NCI-H2227 (cell line): ENCODE measurements around the gene BCL6B.
"Not testable (repeated sequence)": the region's sequence is repeated elsewhere in the genome, so short reads cannot be mapped to it uniquely, and the experiment has no call there.

ENCODE experiments used
- DNase-seq: peaks from one replicate; lab custom pipeline; 2025; ENCODE audit not compliant: unreplicated experiment; lab: John Stamatoyannopoulos, UW

The BCL6B gene, protein sequence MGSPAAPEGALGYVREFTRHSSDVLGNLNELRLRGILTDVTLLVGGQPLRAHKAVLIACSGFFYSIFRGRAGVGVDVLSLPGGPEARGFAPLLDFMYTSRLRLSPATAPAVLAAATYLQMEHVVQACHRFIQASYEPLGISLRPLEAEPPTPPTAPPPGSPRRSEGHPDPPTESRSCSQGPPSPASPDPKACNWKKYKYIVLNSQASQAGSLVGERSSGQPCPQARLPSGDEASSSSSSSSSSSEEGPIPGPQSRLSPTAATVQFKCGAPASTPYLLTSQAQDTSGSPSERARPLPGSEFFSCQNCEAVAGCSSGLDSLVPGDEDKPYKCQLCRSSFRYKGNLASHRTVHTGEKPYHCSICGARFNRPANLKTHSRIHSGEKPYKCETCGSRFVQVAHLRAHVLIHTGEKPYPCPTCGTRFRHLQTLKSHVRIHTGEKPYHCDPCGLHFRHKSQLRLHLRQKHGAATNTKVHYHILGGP

DNA sequence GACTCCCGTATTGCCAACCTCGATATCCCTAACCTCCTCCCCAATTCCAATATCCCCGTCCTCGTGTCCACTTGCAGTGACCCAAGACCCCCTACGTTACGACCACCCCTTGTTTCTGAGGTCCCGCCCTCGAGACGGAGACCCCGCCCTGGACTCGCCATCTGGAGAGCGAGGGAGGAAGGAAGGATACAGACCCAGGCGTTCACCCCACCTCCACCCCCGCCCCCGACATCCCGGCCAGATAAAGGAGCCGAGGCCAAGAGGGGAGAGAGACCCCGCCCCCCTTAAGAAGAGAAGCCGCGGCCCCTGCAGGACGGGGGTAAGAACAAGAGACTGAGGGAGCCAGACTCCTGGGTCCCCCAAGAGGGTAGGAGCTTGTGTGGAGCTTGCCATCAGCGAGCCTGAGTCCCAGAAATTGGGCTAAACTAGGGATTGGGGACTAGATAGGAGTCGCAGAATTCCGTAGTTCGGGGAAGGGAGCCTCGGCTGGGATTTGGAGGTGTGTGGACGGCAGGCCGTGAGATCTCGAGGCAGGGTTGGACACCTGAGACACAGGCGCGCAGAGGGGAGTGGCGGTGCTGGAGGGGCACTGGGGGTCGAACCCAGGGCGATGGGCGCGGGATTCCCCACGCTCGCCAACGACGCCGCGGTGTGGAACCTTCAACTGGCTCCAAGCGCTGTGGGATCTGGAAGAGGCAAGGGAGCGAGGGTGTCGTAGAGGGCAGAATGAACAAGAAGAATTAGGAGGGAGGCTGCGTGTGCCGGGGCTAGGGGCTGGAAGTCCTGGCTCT, at the start of gene BCL6B:
BCL6B (plus strand) TSS at position 270 of the 791 bp plus-strand sequence. CDS start 622 bp downstream, outside the sequence.
- no peak for DNase-seq

GRCh38 chr17:6979440-6979839, 43.4 kb upstream of the BCL6B start:
- DNase-seq, result not testable (repeated sequence)

- no peak for DNase-seq
These were observed 41.4 kb upstream of the BCL6B start for GRCh38 chr17:6981426-6981825.

- no peak for DNase-seq
These were observed 37.6 kb upstream of the BCL6B start for GRCh38 chr17:6985266-6985665.

- no peak for DNase-seq
These were observed 36.2 kb upstream of the BCL6B start for GRCh38 chr17:6986676-6987075.

- no peak for DNase-seq
These were observed 33.1 kb upstream of the BCL6B start for GRCh38 chr17:6989779-6990178.

GRCh38 chr17:6993613-6994056, 29.2 kb upstream of the BCL6B start:
- DNase-seq, result not testable (repeated sequence)

DNA sequence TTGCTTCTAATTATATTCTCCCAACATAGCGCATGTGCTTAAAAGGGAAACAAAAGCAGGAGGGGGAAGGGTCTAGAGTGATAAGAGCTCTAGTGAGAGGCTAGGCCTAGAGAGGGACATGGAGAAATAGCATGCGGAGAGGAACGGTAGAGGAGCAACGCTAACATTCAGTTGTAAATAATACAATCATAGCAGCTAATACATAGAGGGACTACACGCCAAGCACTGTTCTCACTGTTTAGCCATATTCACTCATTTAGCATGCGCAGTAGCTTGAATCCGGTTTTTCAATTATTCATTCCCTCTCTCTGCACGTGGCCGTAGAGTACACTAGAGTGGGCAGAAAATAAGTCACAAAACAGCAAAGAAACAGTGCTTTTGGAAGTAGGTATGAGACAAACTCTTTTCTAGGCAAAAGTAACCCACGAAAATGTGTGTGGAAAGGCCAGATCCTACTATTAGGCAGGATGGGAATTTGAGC, 28.7 kb upstream of the BCL6B start:
- no peak for DNase-seq

DNA sequence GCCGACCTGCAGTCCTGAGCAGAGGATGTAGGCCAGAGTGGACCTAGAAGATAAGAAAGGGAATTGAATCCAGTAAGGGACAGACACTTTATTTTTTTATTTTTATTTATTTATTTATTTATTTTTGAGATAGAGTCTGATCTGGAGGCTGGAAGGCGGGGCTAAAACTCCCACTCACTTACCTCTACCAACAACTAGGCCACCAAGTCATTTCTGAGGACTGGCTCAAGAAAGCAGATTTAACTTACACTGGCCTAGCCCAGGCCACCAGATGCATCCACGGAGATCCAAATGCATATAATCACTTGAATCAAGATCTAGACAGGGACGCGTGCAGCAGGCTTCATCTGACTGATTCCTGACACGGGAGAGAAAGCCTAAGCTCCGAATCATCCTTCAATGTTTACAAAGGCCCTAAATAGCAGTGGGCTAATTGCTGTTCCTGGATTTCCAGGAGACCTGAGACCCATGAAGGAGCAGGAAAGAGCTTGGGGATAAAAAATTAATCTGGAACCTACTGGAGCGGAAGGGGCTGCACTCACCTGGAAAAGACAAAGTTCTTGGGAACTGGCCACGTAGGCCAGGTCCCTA, 28.1 kb upstream of the BCL6B start:
- no peak for DNase-seq

- no peak for DNase-seq
These were observed 27.2 kb upstream of the BCL6B start, which contains the start of gene ALOX12 for GRCh38 chr17:6995500-6996255. TSS of gene ALOX12 (plus strand) at chr17:6996049. CDS start at chr17:6996118, 69 bp downstream.

GRCh38 chr17:6996256-6997011, 26.4 kb upstream of the BCL6B start:
- DNase-seq, result no peak

DNA sequence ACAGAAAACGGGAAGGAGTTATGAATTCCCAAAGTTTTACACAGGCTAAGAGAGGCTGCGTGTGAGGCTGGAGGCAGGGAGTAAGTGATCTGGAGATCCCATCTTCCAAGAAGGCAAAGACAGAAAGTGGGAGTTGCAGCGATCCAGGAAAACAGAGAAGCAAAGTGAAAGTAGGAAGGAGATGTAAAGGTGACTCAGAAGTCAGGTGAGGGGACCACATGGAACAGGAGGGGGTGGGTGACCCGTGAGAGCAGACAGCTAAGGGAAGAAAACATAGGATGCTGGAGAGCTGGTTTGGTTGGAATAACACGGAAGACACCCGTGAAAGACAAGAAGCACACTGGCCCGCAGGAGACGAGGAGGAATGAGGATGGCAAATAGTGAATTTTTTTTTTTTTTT, 25.7 kb upstream of the BCL6B start:
- DNase-seq, result no peak

GRCh38 chr17:6998855-6999508, 23.9 kb upstream of the BCL6B start:
- no peak for DNase-seq

DNA sequence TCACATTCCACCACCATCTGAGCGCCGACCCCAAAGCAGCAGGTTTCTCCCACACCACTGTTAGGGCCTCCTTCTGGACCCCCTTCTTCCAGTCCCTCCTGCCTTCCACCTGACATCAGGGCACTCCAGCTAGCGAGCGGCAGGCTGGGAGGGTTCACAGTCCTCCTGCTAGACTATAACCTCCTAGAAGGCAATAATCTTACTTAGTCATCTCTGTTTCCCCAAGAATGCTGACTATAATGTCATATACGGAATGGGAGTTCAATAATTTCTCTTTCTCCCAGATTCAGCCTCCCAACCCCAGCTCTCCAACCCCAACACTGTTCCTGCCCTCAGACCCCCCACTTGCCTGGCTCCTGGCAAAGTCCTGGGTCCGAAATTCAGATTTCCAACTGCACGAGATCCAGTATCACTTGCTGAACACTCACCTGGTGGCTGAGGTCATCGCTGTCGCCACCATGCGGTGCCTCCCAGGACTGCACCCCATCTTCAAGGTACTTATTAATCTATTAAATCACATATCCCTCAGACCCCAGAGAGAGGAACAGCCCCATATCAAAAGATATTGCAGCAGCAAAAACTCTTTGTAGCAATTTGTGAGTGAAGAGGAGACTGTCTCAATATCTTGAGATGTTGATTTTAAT, 21.4 kb upstream of the BCL6B start:
- peak; percentile 28 for DNase-seq

GRCh38 chr17:7002288-7003047, 20.4 kb upstream of the BCL6B start:
- DNase-seq, result no peak

GRCh38 chr17:7003745-7004144, 19.1 kb upstream of the BCL6B start:
- DNase-seq, result no peak

DNA sequence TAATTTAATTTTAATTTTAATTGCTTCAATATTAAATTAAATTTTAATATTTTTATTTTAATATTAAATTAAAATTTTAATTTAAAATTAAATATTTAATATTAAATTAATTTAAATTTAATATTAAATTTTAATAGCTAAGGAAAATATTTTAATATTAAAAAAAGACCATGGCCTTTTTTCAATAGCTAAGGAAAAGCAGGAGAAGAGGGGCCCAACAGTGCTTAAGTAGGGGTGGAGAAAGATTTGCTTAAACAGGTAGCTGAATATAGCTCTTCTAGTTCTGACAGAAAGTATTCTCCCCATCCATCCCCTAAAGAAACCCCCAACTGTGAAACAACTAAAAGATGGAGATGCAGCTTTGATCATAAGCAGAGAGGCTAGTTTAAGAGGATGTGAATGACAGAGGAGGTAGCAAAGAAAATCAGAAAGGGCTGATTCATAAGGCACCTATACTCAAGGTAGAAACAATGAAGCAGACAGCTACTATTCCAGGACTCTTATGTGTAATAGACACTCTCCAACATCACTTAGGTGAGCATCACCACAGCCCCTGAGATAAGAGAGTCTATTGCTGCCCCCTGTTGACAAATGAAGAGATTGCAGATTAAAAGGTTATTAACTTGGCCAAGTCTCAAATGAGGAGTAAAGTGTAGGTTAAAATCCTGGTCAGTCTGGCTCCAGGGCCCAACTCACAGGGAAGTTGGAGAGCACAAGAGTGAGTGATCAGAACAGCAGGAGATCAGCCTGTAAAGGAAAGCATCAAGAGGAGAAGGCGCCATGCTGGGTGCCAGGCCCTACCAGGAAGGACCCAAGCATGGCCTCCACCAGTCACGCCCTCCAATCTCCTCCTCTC, 18.2 kb upstream of the BCL6B start:
- peak; percentile 81 for DNase-seq
